ENCODE measurements around the gene ZDHHC1.

Gene ZDHHC1

GRCh38 chr16:67447508-67448076, 31.3 kb upstream of the ZDHHC1 start:
- peaks cover 8% of the 10 kb centered on the region for H3K4me1 ChIP-seq (ENCODE audit: low read depth, poor library complexity, severe bottlenecking)
- H2AFZ ChIP-seq (ENCODE audit: low read depth) = no peak overlapping the region
- no peak overlapping the region for H3K27ac ChIP-seq
- no peak overlapping the region for H3K4me3 ChIP-seq (IDR thresholded peaks at IDR 0.05; ENCODE audit: insufficient read depth, low read depth, low read length)
- H4K20me1 ChIP-seq (ENCODE audit: insufficient read depth) = no peaks in the 10 kb centered on the region
- no peaks in the 10 kb centered on the region for H3K27me3 ChIP-seq (ENCODE audit: insufficient read depth, low read depth)
- H3K9ac ChIP-seq = no peak overlapping the region
- no peaks in the 10 kb centered on the region for H3K36me3 ChIP-seq (ENCODE audit: insufficient read depth)
- TF ChIP-seq CTCF (conservative IDR thresholded peaks at IDR 0.05; ENCODE audit: low read depth, low read length) = peak; percentile 76
- no peaks in the 10 kb centered on the region for H3K79me2 ChIP-seq (ENCODE audit: insufficient read depth, low read depth)
- H3K4me2 ChIP-seq = no peak overlapping the region

GRCh38 chr16:67446968-67447507, 30.8 kb upstream of the ZDHHC1 start:
- TF ChIP-seq CTCF (conservative IDR thresholded peaks at IDR 0.05; ENCODE audit: low read depth, low read length) = no peak
- H2AFZ ChIP-seq (ENCODE audit: low read depth) = no peak overlapping the region
- peaks cover 8% of the 10 kb centered on the region for H3K4me1 ChIP-seq (ENCODE audit: low read depth, poor library complexity, severe bottlenecking)
- no peak overlapping the region for H3K4me3 ChIP-seq (IDR thresholded peaks at IDR 0.05; ENCODE audit: insufficient read depth, low read depth, low read length)
- H3K27me3 ChIP-seq (ENCODE audit: insufficient read depth, low read depth) = no peaks in the 10 kb centered on the region
- H4K20me1 ChIP-seq (ENCODE audit: insufficient read depth) = no peaks in the 10 kb centered on the region
- no peak overlapping the region for H3K27ac ChIP-seq
- no peak overlapping the region for H3K9ac ChIP-seq
- no peak overlapping the region for H3K4me2 ChIP-seq
- H3K79me2 ChIP-seq (ENCODE audit: insufficient read depth, low read depth) = no peaks in the 10 kb centered on the region
- H3K36me3 ChIP-seq (ENCODE audit: insufficient read depth) = no peaks in the 10 kb centered on the region

- Histone ChIP-seq H3K27ac (no peak overlapping the region), H2AFZ (ENCODE audit: low read depth) (no peak overlapping the region), H3K4me3 (IDR thresholded peaks at IDR 0.05; ENCODE audit: insufficient read depth, low read depth, low read length) (no peak overlapping the region), H3K36me3 (ENCODE audit: insufficient read depth) (no peaks in the 10 kb centered on the region), H3K9ac (no peak overlapping the region), H3K27me3 (ENCODE audit: insufficient read depth, low read depth) (no peaks in the 10 kb centered on the region), H3K4me2 (no peak overlapping the region), H4K20me1 (ENCODE audit: insufficient read depth) (no peaks in the 10 kb centered on the region), H3K79me2 (ENCODE audit: insufficient read depth, low read depth) (no peaks in the 10 kb centered on the region), H3K4me1 (ENCODE audit: low read depth, poor library complexity, severe bottlenecking) (peaks cover under 1% of the 10 kb centered on the region)
- no peak for TF ChIP-seq CTCF (conservative IDR thresholded peaks at IDR 0.05; ENCODE audit: low read depth, low read length)
Measured at GRCh38 chr16:67445913-67446907, 29.9 kb upstream of the ZDHHC1 start.

GRCh38 chr16:67445441-67445912, 29.2 kb upstream of the ZDHHC1 start:
- H3K4me2 ChIP-seq = no peak overlapping the region
- TF ChIP-seq CTCF (conservative IDR thresholded peaks at IDR 0.05; ENCODE audit: low read depth, low read length) = no peak
- no peaks in the 10 kb centered on the region for H3K36me3 ChIP-seq (ENCODE audit: insufficient read depth)
- no peak overlapping the region for H3K27ac ChIP-seq
- H3K79me2 ChIP-seq (ENCODE audit: insufficient read depth, low read depth) = no peaks in the 10 kb centered on the region
- H3K4me3 ChIP-seq (IDR thresholded peaks at IDR 0.05; ENCODE audit: insufficient read depth, low read depth, low read length) = no peak overlapping the region
- no peaks in the 10 kb centered on the region for H3K4me1 ChIP-seq (ENCODE audit: low read depth, poor library complexity, severe bottlenecking)
- H2AFZ ChIP-seq (ENCODE audit: low read depth) = no peak overlapping the region
- no peaks in the 10 kb centered on the region for H4K20me1 ChIP-seq (ENCODE audit: insufficient read depth)
- H3K9ac ChIP-seq = no peak overlapping the region
- H3K27me3 ChIP-seq (ENCODE audit: insufficient read depth, low read depth) = no peaks in the 10 kb centered on the region
